Iris pigment epithelial cell (primary cell): ENCODE data around the gene MAVS.

Experiments
- DNase-seq: peaks from one replicate; pipeline ENCODE4 v3.0.0-alpha.2; 2011; ENCODE audit warnings: low read depth

MAVS gene

DNA sequence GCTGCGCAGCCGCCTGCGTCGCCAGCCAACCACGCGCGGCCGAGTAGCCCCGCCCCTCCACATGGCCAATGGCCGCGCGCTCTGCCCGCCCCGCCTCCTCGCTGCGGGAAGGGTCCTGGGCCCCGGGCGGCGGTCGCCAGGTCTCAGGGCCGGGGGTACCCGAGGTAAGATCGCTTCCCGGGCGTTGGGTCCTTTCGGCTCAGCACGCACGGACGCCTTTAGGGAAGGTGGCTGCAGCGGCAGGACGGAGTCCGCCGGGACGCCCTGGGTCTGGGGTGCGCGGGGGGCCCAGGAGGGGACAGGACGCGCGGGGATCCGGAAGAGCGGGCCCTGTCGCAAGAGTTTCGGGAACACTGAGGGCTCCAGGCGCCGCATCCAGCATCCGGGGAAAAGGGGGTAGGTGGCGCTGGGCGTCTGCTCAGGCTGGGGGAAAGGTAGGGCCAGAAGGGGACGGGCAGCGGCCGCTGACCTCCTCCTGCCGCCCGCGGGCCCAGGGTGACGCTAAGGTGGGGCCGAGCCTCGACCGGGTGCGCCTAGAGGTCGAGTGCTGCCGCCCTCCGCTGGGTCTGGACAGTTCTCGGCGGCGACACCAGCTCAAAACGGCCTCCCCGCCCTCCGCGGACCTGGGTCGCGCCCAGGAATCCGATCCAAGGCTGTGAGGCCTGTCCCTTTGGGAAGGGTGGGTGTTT, at the start of gene MAVS:
TSS of gene MAVS (plus strand) at position 95 of the 689 bp plus-strand sequence. CDS start 7,791 bp downstream, outside the sequence.
- peak; percentile 69 for DNase-seq

GRCh38 chr20:3797226-3797545, 49.4 kb upstream of the MAVS start:
- no peak for DNase-seq

- peak; percentile 63 for DNase-seq
Measured at GRCh38 chr20:3797592-3798372, 48.9 kb upstream of the MAVS start.

DNA sequence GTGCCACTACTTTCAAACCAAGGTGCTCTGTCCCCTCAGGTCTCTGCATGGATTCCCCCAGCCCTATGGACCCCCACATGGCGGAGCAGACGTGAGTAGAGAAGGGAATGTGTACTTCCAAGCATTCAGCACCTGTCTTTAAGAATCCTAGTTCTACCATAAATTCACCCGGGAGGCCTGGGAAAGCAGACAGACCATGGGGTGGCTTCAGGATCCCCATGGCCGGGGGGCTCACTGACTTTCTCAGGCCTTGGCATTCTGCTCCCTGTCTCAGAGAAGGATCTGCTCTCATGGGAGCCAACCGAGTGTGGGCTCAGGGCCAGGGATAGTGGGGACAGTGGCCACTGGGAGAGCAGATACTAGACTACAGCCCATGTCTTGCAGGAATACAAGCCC, 48.3 kb upstream of the MAVS start:
- DNase-seq, result no peak

DNA sequence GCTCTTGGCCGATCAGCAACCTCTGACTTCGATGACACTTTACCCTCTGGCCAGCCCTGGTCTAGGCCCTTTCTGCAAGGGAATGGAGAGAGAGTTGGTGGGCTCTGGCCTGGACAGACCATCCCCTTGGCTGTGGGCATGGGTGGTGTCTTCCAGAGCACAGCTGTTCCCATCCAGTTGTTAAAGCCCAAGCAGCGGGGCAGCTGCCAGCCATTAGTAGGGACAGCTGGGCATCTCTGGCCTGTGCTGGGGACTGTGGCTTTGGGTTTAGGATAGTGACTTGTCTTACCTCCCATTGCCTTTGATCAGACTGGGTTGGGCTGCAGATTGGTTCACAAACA, 47.8 kb upstream of the MAVS start:
- no peak for DNase-seq

DNA sequence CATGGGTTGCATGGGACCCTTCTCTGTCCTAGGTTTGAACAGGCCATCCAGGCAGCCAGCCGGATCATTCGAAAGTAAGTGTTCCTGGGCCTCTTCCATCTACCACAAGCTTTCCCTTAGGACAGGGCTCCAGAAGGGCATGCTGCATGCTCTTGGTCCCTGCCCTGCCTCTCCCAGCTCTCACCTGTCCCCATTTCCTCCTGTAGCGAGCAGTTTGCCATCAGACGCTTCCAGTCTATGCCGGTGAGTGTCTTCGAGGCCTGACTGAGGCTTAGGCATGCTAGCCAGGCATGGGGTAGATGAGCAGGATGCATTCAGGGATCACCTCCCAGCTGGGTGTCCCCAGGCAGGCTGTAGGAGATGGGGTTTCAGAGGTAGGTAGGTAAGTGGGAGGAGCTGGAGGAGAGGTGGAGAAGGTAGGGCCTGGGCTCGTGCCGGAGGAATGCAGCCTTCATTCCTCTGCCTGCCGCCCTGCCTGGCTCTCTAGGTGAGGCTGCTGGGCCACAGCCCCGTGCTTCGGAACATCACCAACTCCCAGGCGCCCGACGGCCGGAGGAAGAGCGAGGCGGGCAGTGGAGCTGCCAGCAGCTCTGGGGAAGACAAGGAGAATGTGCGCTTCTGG, 46.3 kb upstream of the MAVS start:
- DNase-seq, result no peak

DNA sequence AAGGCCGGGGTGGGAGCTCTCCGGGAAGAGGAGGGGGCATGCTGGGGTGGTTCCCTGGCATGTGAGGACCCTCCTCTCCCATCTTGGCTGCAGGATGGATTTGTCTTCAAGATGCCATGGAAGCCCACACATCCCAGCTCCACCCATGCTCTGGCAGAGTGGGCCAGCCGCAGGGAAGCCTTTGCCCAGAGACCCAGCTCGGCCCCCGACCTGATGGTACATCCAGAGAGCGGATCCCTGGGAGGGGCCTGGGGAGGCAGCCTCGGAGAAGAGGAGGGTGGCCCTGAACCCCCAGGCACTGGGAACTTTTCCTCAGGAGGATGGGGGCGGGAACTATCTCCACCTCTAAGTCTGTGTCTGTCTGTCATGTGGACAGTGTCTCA, 45.8 kb upstream of the MAVS start:
- no peak for DNase-seq

DNA sequence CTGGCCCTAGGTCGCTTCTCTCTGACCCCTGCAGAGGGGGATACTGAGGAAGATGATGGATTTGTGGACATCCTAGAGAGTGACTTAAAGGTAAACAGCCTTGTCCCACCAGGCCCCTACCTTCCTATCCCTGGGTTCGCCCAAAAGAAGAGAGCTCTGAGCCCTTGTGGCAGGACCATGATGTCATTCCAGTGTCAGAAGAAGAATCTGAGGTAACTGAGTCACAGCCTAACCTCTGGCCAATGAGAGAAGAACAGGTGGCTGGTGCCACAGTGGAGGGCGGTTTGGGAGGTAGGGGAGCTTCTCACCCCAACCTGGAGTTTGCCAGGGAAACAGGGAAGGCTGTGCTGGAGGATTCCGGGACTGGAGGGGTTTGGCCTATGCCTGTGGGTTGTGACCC, 45.3 kb upstream of the MAVS start:
- no peak for DNase-seq

- DNase-seq, result no peak
Measured at GRCh38 chr20:3801846-3802245, 44.8 kb upstream of the MAVS start.

- DNase-seq, result no peak
Measured at GRCh38 chr20:3802524-3803239, 44.0 kb upstream of the MAVS start.

- no peak for DNase-seq
Measured at GRCh38 chr20:3803289-3803688, 43.3 kb upstream of the MAVS start.

DNA sequence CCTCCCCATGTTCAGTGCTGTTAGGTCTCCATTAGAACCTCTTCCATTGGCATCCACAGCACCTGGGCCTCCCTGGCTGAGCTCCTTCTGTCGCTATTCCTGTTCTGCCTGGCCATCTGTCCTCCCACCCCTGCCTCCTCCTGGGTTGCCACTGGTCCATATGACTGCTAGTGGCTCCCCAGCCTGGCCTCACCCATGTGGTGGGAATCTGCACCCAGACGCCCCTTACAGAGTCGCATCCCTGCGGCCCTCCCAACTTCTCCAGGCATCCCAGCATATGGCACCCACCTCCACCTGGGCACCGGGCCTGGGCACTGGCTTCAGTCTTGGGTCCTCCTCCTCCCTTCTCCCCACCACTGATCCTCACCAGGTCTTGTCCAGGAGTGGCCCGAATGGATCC, 42.8 kb upstream of the MAVS start:
- no peak for DNase-seq

- peak; percentile 39 for DNase-seq
Measured at GRCh38 chr20:3804254-3804751, 42.3 kb upstream of the MAVS start.

- DNase-seq, result no peak
Measured at GRCh38 chr20:3804781-3805180, 41.9 kb upstream of the MAVS start.

- DNase-seq, result no peak
Measured at GRCh38 chr20:3808544-3808943, 38.1 kb upstream of the MAVS start.

GRCh38 chr20:3811467-3812258, 35.0 kb upstream of the MAVS start:
- peak; percentile 97 for DNase-seq

DNA sequence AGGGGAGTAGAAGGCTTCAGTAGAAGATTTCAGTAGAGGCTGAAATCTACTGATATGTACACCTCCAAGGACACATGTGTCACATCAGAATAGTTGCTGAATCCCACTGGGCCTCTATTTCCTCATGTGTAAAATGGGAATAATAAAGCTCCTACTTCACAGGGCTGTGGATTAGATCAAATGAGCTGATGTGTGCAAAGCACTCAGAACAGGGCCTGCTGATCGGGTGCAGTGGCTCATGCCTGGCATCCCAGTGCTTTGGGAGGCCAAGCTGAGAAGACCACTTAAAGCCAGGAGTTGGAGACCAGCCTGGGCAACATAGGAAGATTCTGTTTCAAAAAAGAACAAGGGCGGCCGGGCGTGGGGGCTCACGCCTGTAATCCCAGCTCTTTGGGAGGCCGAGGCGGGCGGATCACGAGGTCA, 34.4 kb upstream of the MAVS start:
- DNase-seq, result no peak

DNA sequence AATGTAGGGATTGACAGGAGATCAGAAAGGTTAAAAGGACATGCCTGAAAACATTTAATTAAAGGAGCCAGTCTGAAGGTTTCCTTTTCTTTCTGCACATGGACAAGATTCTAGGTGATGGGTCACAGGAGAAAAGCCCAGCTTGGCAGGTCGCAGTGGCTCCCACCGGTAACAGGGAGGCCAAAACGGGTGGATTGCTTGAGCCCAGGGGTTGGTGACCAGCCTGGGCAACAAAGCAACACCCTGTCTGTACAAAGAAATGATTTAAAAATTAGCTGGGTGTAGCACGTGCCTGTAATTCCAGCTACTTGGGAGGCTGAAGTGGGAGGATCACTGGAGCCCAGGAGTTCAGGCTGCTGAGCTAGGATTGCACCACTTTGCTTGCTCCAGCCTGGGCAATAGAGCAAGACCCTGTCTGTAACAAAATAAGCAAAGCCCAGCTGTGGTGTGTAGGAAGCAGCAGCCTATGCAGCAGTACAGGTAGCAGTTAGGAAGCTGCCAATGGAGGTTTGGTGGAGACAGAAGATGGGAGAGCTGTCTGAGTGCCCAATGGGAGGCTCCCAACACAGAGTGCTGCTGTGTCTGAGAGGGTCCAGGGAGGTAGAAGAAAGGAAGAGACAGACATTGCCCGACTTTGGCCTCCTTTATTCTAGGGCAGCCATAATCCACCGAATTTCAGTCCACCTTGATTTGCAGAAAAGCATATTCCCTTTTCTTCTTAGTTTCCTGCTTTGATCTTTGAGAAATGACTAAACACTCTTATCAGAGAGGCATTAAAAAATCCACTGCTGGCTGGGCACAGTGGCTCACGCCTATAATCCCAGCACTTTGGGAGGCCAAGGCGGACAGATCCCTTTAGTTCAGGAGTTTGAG, 33.4 kb upstream of the MAVS start:
- no peak for DNase-seq

GRCh38 chr20:3813848-3814581, 32.6 kb upstream of the MAVS start:
- DNase-seq, result no peak

- DNase-seq, result no peak
Measured at GRCh38 chr20:3814928-3815495, 31.6 kb upstream of the MAVS start.
